ENCODE data around the gene IL1RN. TPM values are rescaled to one million over a fixed set of nuclear protein-coding genes. Genes with fewer than 3 reads are reported as not detected.

IL1RN gene
- polyA plus RNA-seq, 1 of the 3 experiments (the other 2 are of a cell fraction) = not detected

GRCh38 chr2:113136828-113137775 lies 9.7 kb downstream of the IL1RN start:
- ChIA-PET CTCF (interaction anchor here (0.6 to 7.6 kb wide), 43 partner anchors 8 to 563 kb away, joined by 3 to 68 read pairs (median 5); partner anchors contain the start of genes IL1RN, IL36G and PSD4), POLR2A (no interaction called here)
- peaks cover 26% of the 10 kb centered on the region; the same call in 1 of the 2 replicates for H3K27me3 ChIP-seq (ENCODE audit: insufficient read depth)
- H3K27ac ChIP-seq (ENCODE audit: low read depth in 2 of 2, low read length in 1 of 2) = no peak overlapping the region
- DNase-seq = peak; percentile 48
- H3F3A ChIP-seq (replicated peaks; ENCODE audit: insufficient read depth) = no peaks in the 10 kb centered on the region
- TF ChIP-seq CTCF (IDR thresholded peaks at IDR 0.05) (peak; percentile 73), SMC3 (IDR thresholded peaks at IDR 0.05; ENCODE audit: low read depth, low read length) (peak; percentile 54), YY1 (IDR thresholded peaks at IDR 0.05; ENCODE audit: low read depth) (no peak), RAD21 (IDR thresholded peaks at IDR 0.05; ENCODE audit: low read length) (peak; percentile 55)
- H3K4me1 ChIP-seq (ENCODE audit: control insufficient read depth in 1 of 2, insufficient read depth in 2 of 2, low read depth in 1 of 2, low read length in 1 of 2) = no peaks in the 10 kb centered on the region
- no peaks in the 10 kb centered on the region for H3K36me3 ChIP-seq (replicated peaks in 1 of 2; ENCODE audit: control insufficient read depth in 1 of 2, insufficient read depth in 2 of 2, low read length in 1 of 2)
- H3K79me2 ChIP-seq (ENCODE audit: insufficient read depth) = no peaks in the 10 kb centered on the region
- no peak overlapping the region for H3K9ac ChIP-seq
- no peaks in the 10 kb centered on the region for H3K9me2 ChIP-seq
- no peak overlapping the region for H3K4me3 ChIP-seq (ENCODE audit: low read depth in 2 of 2, low read length in 1 of 2)
- 33% methylated on average over 8 of the region's 8 CpGs for WGBS (ENCODE audit: low lambda C conversion rate)
- H3K4me2 ChIP-seq = no peak overlapping the region
- no peak overlapping the region for H2AFZ ChIP-seq (ENCODE audit: low read depth)
- H3K9me3 ChIP-seq = no peaks in the 10 kb centered on the region
- no peaks in the 10 kb centered on the region for H4K20me1 ChIP-seq (ENCODE audit: insufficient read depth)

GRCh38 chr2:113137827-113138226 lies 10.4 kb downstream of the IL1RN start:
- H3K9ac ChIP-seq = no peak overlapping the region
- no peak overlapping the region for H3K27ac ChIP-seq (ENCODE audit: low read depth in 2 of 2, low read length in 1 of 2)
- no peaks in the 10 kb centered on the region for H3K4me1 ChIP-seq (ENCODE audit: control insufficient read depth in 1 of 2, insufficient read depth in 2 of 2, low read depth in 1 of 2, low read length in 1 of 2)
- no peaks in the 10 kb centered on the region for H4K20me1 ChIP-seq (ENCODE audit: insufficient read depth)
- no peaks in the 10 kb centered on the region for H3K79me2 ChIP-seq (ENCODE audit: insufficient read depth)
- H3K4me3 ChIP-seq (ENCODE audit: low read depth in 2 of 2, low read length in 1 of 2) = no peak overlapping the region
- no peak overlapping the region for H2AFZ ChIP-seq (ENCODE audit: low read depth)
- ChIA-PET CTCF (interaction anchor here (0.6 to 7.6 kb wide), 46 partner anchors 8 to 1338 kb away, joined by 3 to 68 read pairs (median 5); partner anchors contain the start of genes IL1RN and PSD4), POLR2A (no interaction called here)
- H3K4me2 ChIP-seq = no peak overlapping the region
- peaks cover 22% of the 10 kb centered on the region; the same call in 1 of the 2 replicates for H3K27me3 ChIP-seq (ENCODE audit: insufficient read depth)
- H3F3A ChIP-seq (replicated peaks; ENCODE audit: insufficient read depth) = no peaks in the 10 kb centered on the region
- DNase-seq = no peak
- H3K9me2 ChIP-seq = no peaks in the 10 kb centered on the region
- 100% methylated on average over 1 of the region's 1 CpG for WGBS (ENCODE audit: low lambda C conversion rate)
- no peaks in the 10 kb centered on the region for H3K9me3 ChIP-seq
- TF ChIP-seq TAF1 (IDR thresholded peaks at IDR 0.05; ENCODE audit: borderline replicate concordance, low read depth, low read length) = no peak
- TF ChIP-seq GABPA (IDR thresholded peaks at IDR 0.05; ENCODE audit: low read depth) = no peak
- TF ChIP-seq NFIC (IDR thresholded peaks at IDR 0.05; ENCODE audit: borderline replicate concordance) = no peak
- TF ChIP-seq RXRA (IDR thresholded peaks at IDR 0.05; ENCODE audit: borderline replicate concordance, low read depth) = no peak
- TF ChIP-seq YY1 (IDR thresholded peaks at IDR 0.05; ENCODE audit: low read depth) = no peak
- no peak for TF ChIP-seq EP300 (IDR thresholded peaks at IDR 0.05; ENCODE audit: borderline replicate concordance in 1 of 2, low read depth in 1 of 2, low read length in 1 of 2)
- no peak for TF ChIP-seq REST (IDR thresholded peaks at IDR 0.05; ENCODE audit: low read depth, low read length)
- no peak for TF ChIP-seq USF1 (IDR thresholded peaks at IDR 0.05; ENCODE audit: borderline replicate concordance, low read depth)
- no peaks in the 10 kb centered on the region for H3K36me3 ChIP-seq (replicated peaks in 1 of 2; ENCODE audit: control insufficient read depth in 1 of 2, insufficient read depth in 2 of 2, low read length in 1 of 2)

All from SK-N-SH (cell line).